Central memory CD8-positive, alpha-beta T cell (primary cell): Measurements from ENCODE around the gene CTCFL.
A peak's percentile ranks its signal among the peaks of the same experiment; 100 is the strongest.

Source experiments
- ATAC-seq: fragments of 150-1000 bp; cut with Tn5 transposase; replicated peaks from 2 replicates; pipeline ENCODE4 v1.10.0; 2022; ENCODE audit warnings: mild to moderate bottlenecking, moderate FRiP score, moderate number of reproducible peaks; ENCODE audit not compliant: poor library complexity, severe bottlenecking; ENCODE audit errors: extremely low read depth
- DNase-seq, 2 donors: peaks; one replicate each; pipeline ENCODE4 v3.0.0; 2021; ENCODE audit warnings: low spot score in 2 of 2
- H3K27ac Mint-ChIP-seq: one replicate; pipeline ENCODE4 v1.8.0; 2022; ENCODE audit warnings: low read depth, mild to moderate bottlenecking, moderate library complexity, mixed read lengths
- H3K27me3 Mint-ChIP-seq: one replicate; pipeline ENCODE4 v1.8.0; 2022; ENCODE audit warnings: mixed read lengths
- H3K36me3 Mint-ChIP-seq: one replicate; pipeline ENCODE4 v1.8.0; 2022; ENCODE audit warnings: mild to moderate bottlenecking, moderate library complexity, mixed read lengths; ENCODE audit not compliant: insufficient read depth
- H3K4me1 Mint-ChIP-seq: one replicate; pipeline ENCODE4 v1.8.0; 2022; ENCODE audit warnings: mixed read lengths
- H3K4me3 Mint-ChIP-seq: one replicate; pipeline ENCODE4 v1.8.0; 2022; ENCODE audit warnings: mild to moderate bottlenecking, moderate library complexity, mixed read lengths
- H3K9me3 Mint-ChIP-seq: one replicate; pipeline ENCODE4 v1.8.0; 2022; ENCODE audit warnings: mixed read lengths

The CTCFL gene

GRCh38 chr20:57455386-57455785 lies 69.6 kb downstream of the CTCFL start:
- Mint-ChIP-seq H3K4me1 (peaks cover 28% of the 10 kb centered on the region), H3K27ac (no peak overlapping the region), H3K9me3 (no peaks in the 10 kb centered on the region), H3K27me3 (no peaks in the 10 kb centered on the region), H3K4me3 (no peak overlapping the region), H3K36me3 (no peaks in the 10 kb centered on the region)
- DNase-seq (no peak), ATAC-seq (no peak)

DNA sequence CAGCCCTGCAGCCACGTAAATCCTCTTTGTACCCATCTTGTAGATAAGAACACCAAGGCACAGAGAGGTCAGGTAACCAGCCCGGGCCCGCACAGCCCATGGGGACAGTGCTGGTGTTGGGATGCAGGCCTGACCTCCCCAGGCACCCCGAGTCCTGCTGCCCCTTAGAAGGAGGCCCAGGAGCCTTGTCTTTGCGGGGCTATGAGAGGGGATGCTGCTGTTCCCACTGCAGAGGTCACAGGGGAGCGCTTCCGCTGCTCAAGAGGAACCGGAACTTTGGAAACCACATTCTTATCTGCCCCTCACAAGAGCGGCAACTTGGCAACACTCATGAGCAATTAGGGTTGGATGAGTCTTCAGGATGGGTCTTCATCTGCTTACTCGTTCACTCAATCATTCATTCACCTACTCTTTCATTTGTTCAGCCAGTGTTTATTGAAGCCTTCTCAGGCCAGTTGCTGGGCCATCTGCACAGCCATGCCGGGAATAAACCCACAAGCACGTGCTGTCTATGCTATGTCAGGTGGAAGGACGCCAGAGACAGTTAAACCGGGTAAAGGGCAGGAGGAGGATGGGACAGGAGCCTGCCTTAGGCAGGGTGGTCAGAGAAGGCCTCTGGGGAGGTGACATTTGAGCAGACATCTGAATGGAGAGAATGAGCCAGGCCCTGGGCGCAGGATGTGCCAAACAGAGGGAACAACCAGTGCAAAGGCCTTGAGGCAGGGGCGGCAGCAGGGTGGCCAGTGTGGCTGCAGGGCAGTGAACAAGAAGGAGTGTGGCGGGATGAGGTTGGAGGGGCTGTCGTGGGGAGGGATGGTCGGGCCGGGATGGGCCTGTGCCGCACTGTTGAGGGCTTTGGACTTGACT lies 72.9 kb downstream of the CTCFL start:
- no peak overlapping the region for H3K27ac Mint-ChIP-seq
- H3K36me3 Mint-ChIP-seq, result no peaks in the 10 kb centered on the region
- ATAC-seq (peak; percentile 40), DNase-seq (no peak)
- H3K27me3 Mint-ChIP-seq, result no peaks in the 10 kb centered on the region
- H3K9me3 Mint-ChIP-seq, result no peaks in the 10 kb centered on the region
- H3K4me3 Mint-ChIP-seq, result no peak overlapping the region
- H3K4me1 Mint-ChIP-seq, result peaks cover 44% of the 10 kb centered on the region

GRCh38 chr20:57451431-57451794 lies 73.5 kb downstream of the CTCFL start:
- Mint-ChIP-seq H3K4me3 (peak overlapping the region; percentile 30), H3K9me3 (no peaks in the 10 kb centered on the region), H3K27me3 (no peaks in the 10 kb centered on the region), H3K36me3 (no peaks in the 10 kb centered on the region), H3K4me1 (peaks cover 42% of the 10 kb centered on the region), H3K27ac (no peak overlapping the region)
- DNase-seq (no peak), ATAC-seq (no peak)

GRCh38 chr20:57450931-57451330 lies 74.0 kb downstream of the CTCFL start:
- DNase-seq, result no peak
- H3K9me3 Mint-ChIP-seq, result no peaks in the 10 kb centered on the region
- no peak overlapping the region for H3K27ac Mint-ChIP-seq
- H3K27me3 Mint-ChIP-seq, result no peaks in the 10 kb centered on the region
- peak overlapping the region; percentile 58 for H3K4me3 Mint-ChIP-seq
- peaks cover 39% of the 10 kb centered on the region for H3K4me1 Mint-ChIP-seq
- H3K36me3 Mint-ChIP-seq, result no peaks in the 10 kb centered on the region
- no peak for ATAC-seq

- ATAC-seq, result peak; percentile 60
- no peak overlapping the region for H3K27ac Mint-ChIP-seq
Observed at GRCh38 chr20:57450419-57450818, 74.5 kb downstream of the CTCFL start.

GRCh38 chr20:57449398-57450354 lies 75.3 kb downstream of the CTCFL start:
- Mint-ChIP-seq H3K4me1 (peaks cover 39% of the 10 kb centered on the region), H3K4me3 (no peak overlapping the region)

More at GRCh38 chr20:57450419-57450818, 74.5 kb downstream of the CTCFL start:
- peak overlapping the region; percentile 58 for H3K4me3 Mint-ChIP-seq
- no peaks in the 10 kb centered on the region for H3K36me3 Mint-ChIP-seq
- no peaks in the 10 kb centered on the region for H3K27me3 Mint-ChIP-seq
- no peak for DNase-seq
- H3K4me1 Mint-ChIP-seq, result peaks cover 39% of the 10 kb centered on the region
- no peaks in the 10 kb centered on the region for H3K9me3 Mint-ChIP-seq

GRCh38 chr20:57448764-57449354 lies 76.1 kb downstream of the CTCFL start:
- Mint-ChIP-seq H3K9me3 (no peaks in the 10 kb centered on the region), H3K36me3 (no peaks in the 10 kb centered on the region), H3K4me3 (no peak overlapping the region), H3K4me1 (peaks cover 39% of the 10 kb centered on the region), H3K27ac (peak overlapping the region; percentile 26), H3K27me3 (no peaks in the 10 kb centered on the region)
- ATAC-seq (no peak), DNase-seq (no peak)

More at GRCh38 chr20:57449398-57450354, 75.3 kb downstream of the CTCFL start:
- DNase-seq (no peak), ATAC-seq (no peak)
- H3K9me3 Mint-ChIP-seq, result no peaks in the 10 kb centered on the region
- H3K27me3 Mint-ChIP-seq, result no peaks in the 10 kb centered on the region
- peak overlapping the region; percentile 26 for H3K27ac Mint-ChIP-seq
- no peaks in the 10 kb centered on the region for H3K36me3 Mint-ChIP-seq
